ENCODE data around the gene ZFP42.
"Not testable (repeated sequence)": the region's sequence is repeated elsewhere in the genome, so short reads cannot be mapped to it uniquely, and the experiment has no call there.

Gene ZFP42

DNA sequence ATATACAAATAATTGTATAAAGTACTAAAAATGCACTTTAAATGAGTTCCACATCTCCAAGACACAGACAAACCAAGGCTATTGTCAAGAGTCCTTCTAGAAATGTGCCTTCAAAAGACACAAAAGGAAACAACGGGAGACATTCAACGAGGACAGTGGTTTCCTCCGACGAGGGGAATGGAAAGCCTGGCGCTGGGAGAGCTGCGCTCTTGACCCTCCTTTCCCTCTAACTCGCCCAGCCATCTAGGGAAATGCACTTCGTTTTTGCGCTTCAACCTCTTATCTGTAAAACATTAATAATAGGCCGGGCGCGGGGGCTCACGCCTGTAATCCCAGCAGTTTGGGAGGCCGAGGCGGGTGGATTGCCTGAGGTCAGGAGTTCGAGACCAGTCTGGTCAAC, 37.0 kb downstream of the ZFP42 start:
- TF ChIP-seq, protein P1, sequence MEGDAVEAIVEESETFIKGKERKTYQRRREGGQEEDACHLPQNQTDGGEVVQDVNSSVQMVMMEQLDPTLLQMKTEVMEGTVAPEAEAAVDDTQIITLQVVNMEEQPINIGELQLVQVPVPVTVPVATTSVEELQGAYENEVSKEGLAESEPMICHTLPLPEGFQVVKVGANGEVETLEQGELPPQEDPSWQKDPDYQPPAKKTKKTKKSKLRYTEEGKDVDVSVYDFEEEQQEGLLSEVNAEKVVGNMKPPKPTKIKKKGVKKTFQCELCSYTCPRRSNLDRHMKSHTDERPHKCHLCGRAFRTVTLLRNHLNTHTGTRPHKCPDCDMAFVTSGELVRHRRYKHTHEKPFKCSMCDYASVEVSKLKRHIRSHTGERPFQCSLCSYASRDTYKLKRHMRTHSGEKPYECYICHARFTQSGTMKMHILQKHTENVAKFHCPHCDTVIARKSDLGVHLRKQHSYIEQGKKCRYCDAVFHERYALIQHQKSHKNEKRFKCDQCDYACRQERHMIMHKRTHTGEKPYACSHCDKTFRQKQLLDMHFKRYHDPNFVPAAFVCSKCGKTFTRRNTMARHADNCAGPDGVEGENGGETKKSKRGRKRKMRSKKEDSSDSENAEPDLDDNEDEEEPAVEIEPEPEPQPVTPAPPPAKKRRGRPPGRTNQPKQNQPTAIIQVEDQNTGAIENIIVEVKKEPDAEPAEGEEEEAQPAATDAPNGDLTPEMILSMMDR (IDR thresholded peaks at IDR 0.05; ENCODE audit: low read depth, low read length): no peak
- H3K4me3 ChIP-seq (ENCODE audit: low read depth, low read length): no peak overlapping the region

DNA sequence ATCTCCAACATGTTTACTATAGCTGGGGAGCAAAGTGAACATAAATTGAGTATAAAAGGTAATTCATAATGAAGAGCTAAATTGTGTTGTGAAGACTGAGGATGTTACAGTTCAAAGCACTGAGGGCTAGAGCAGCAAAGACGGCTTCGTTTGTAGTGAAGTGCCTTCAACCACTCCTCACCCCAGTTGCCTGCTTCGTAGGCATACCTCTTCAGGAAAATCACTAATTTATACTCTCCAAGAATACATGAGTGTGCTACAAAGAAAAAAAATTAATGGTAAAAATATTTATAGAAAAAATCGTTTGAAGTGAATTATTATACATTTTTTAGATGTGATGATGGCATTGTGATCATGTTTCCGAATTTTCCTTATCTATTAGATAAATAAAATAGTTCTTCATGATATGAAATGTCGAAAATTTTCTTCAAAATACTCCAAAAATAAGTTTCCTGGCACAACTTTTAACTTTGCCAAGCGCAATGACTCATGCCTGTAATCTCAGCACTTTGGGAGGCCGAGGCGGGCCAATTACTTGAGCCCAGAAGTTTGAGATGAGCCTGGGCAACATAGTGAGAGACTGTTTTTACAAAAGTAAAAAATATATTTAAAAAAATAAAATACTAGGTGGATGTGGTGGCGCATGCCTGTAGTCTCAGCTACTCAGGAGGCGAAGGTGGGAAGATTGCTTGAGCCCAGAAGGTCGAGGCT, 41.6 kb downstream of the ZFP42 start:
- TF ChIP-seq, protein P1 (IDR thresholded peaks at IDR 0.05; ENCODE audit: low read depth, low read length): no peak
- no peak overlapping the region for H3K4me3 ChIP-seq (ENCODE audit: low read depth, low read length)

DNA sequence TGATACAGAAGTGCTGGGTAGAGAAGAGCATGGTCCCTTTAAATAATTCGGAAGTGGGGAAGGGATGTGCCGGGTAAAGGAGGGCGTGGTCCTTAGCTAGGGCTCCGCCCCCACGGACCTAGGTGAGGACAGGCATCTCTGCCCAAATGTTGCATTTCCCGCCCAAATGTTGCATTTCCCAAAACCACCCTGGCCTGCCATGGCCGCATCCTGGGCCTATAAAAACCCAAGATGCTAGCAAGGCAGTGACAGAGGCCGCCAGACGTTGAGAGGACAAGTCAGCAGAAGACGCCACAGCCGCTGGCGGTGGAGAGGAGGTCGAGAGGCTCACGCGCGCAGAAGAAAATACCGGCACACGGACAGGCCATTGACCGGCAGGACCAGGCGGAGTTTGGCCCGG, 46.1 kb downstream of the ZFP42 start:
- H3K4me3 ChIP-seq (ENCODE audit: low read depth, low read length): no peak overlapping the region
- TF ChIP-seq, protein P1 (IDR thresholded peaks at IDR 0.05; ENCODE audit: low read depth, low read length): no peak

DNA sequence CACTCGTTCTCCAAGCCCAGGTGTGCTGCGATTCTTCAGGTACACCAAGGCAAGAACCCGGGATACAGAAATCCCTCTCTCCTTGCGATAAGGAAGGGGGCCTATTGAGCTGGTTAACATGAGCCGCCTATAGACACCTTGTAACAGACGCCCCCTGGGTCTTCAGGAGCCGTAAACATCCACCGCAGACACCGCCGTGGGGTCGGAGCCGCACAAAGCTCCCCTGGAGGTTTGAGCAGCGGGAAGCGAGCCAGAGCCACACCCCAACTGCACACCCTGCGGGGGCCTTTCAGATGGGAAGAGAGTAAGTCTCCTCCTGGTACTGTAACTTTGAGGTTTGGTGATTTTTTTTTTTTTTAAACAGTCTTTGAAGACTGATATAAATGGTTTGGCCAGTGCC, 46.6 kb downstream of the ZFP42 start:
- TF ChIP-seq, protein P1 (IDR thresholded peaks at IDR 0.05; ENCODE audit: low read depth, low read length): no peak
- no peak overlapping the region for H3K4me3 ChIP-seq (ENCODE audit: low read depth, low read length)

DNA sequence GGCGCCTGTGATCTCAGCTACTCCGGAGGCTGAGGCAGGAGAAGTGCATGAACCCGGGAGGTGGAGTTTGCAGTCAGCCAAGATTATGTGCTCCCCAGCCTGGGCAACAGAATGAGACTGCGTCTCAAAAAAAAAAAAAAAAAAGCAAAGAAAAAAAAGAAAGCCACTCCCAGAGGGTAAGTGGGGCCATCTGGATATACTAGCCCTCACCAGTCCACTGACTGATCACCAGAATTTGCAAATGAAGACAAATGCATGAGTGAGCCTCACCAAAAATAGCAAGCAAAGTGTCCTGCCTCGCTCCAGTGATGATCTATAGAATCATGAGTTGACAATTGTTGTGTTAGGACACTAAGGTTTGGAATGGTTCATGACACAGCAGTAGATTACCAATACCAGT, 47.6 kb downstream of the ZFP42 start:
- TF ChIP-seq, protein P1 (IDR thresholded peaks at IDR 0.05; ENCODE audit: low read depth, low read length): no peak
- no peak overlapping the region for H3K4me3 ChIP-seq (ENCODE audit: low read depth, low read length)

DNA sequence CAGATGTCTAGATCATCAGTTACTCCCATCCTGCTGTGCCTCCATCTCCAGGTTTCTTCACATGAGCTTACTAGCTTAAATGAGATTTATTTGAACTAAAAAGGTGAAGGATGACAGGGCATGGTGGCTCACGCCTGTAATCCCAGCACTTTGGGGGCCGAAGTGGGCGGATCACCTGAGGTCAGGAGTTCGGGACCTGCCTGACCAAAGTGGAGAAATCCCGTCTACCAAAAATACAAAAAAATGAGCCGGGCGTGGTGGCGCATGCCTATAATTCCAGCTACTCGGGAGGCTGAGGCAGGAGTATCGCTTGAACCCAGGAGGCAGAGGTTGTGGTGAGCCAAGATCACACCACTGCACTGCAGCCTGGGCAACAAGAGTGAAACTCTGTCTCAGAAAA, 49.9 kb downstream of the ZFP42 start:
- not testable (repeated sequence) for H3K4me3 ChIP-seq (ENCODE audit: low read depth, low read length)

DNA sequence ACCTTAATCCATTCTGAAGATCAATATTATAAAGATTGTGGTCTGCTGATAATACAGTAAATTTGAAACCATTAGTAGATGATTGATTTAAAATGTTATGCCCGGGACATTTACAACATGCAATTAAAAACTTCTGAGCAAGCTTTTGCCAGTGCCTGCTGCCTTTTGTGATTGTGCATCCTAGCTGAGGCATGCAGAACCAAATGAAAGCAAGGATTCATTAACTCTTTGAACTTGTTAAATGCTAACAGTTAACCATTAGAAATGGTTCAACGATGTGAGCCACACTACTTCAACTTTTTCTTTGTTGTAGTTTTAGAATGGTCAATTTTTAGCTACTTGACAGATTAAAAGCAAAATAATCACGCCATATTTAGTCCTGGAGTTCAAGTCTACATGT, 51.1 kb downstream of the ZFP42 start:
- no peak overlapping the region for H3K4me3 ChIP-seq (ENCODE audit: low read depth, low read length)
- TF ChIP-seq, protein P1 (IDR thresholded peaks at IDR 0.05; ENCODE audit: low read depth, low read length): no peak

DNA sequence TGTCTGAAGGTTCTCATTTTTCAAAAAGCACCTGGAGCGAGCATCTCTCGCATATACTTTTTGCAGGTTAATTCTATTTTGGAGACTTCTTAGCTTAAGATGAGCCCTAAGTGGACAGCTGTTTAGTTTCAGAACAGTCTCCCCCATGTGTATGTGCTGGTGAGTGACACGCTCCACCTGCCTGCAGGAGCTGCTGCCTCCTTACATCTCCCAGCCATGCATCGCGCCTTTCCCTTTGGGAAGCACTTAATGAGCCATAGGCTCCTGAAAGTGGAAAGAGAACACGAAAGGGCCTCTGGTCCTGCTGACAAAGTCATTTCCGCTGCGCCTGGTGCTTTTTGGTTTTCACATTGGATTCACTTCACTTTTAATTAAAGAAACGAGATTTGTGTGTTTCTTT, 57.7 kb downstream of the ZFP42 start:
- H3K4me3 ChIP-seq (ENCODE audit: low read depth, low read length): no peak overlapping the region
- TF ChIP-seq, protein P1 (IDR thresholded peaks at IDR 0.05; ENCODE audit: low read depth, low read length): no peak
